Progenitor cell of endocrine pancreas (in vitro differentiated cells): ENCODE data around the gene ADTRP. TPM values are rescaled to one million over a fixed set of nuclear protein-coding genes. Genes with fewer than 3 reads are reported as not detected.

Experiments used
- DNase-seq: peaks from one replicate; pipeline ENCODE4 v3.0.0; 2021; ENCODE audit warnings: low spot score; ENCODE audit not compliant: unreplicated experiment
- H3K27ac Mint-ChIP-seq: 2 replicates; pipeline ENCODE4 v1.8.0; 2021; ENCODE audit warnings: mild to moderate bottlenecking, moderate library complexity, mixed read lengths
- H3K27me3 Mint-ChIP-seq: 2 replicates; pipeline ENCODE4 v1.8.0; 2021; ENCODE audit warnings: mixed read lengths
- H3K36me3 Mint-ChIP-seq: 2 replicates; pipeline ENCODE4 v1.8.0; 2022; ENCODE audit warnings: mixed read lengths; ENCODE audit not compliant: insufficient read depth
- H3K4me1 Mint-ChIP-seq: 2 replicates; pipeline ENCODE4 v1.8.0; 2021; ENCODE audit warnings: low read depth, mixed read lengths
- H3K4me3 Mint-ChIP-seq: 2 replicates; pipeline ENCODE4 v1.8.0; 2021; ENCODE audit warnings: low read depth, mild to moderate bottlenecking, moderate library complexity, mixed read lengths
- H3K9me3 Mint-ChIP-seq: 2 replicates; pipeline ENCODE4 v1.8.0; 2021; ENCODE audit warnings: low read depth, mixed read lengths
- long read RNA-seq: library from polyadenylated mRNA; unstranded; transcript quantifications from one replicate; pipeline ENCODE4 v2.0.0, GENCODE V29; 2020
- total RNA-seq: library from RNA; stranded (reverse); gene quantifications from 2 replicates; pipeline ENCODE4 v1.2.1, GENCODE V29; 2021
- TF ChIP-seq, protein P1 (sequence below): fragments of 200-600 bp; sonication (generic); IDR thresholded peaks from one replicate; pipeline ENCODE4 v1.5.0; 2021; ENCODE audit warnings: antibody characterized with exemption, mild to moderate bottlenecking; ENCODE audit not compliant: unreplicated experiment

The ADTRP gene, protein sequence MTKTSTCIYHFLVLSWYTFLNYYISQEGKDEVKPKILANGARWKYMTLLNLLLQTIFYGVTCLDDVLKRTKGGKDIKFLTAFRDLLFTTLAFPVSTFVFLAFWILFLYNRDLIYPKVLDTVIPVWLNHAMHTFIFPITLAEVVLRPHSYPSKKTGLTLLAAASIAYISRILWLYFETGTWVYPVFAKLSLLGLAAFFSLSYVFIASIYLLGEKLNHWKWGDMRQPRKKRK
- total RNA-seq: not detected in 2 replicates
- long read RNA-seq: 0 reads

GRCh38 chr6:11778648-11779328, at the start of gene ADTRP:
Gene ADTRP, minus strand, starts transcription at chr6:11778803. Its CDS starts 44 bp downstream, at chr6:11778759.
- Mint-ChIP-seq H3K27me3 (no peaks in the 10 kb centered on the region), H3K4me3 (no peak within 1 kb of the TSS), H3K4me1 (peaks cover 5% of the 10 kb centered on the region), H3K27ac (no peak within 1 kb of the TSS), H3K9me3 (no peaks in the 10 kb centered on the region), H3K36me3 (no peaks in the 10 kb centered on the region)
- TF ChIP-seq, protein P1, sequence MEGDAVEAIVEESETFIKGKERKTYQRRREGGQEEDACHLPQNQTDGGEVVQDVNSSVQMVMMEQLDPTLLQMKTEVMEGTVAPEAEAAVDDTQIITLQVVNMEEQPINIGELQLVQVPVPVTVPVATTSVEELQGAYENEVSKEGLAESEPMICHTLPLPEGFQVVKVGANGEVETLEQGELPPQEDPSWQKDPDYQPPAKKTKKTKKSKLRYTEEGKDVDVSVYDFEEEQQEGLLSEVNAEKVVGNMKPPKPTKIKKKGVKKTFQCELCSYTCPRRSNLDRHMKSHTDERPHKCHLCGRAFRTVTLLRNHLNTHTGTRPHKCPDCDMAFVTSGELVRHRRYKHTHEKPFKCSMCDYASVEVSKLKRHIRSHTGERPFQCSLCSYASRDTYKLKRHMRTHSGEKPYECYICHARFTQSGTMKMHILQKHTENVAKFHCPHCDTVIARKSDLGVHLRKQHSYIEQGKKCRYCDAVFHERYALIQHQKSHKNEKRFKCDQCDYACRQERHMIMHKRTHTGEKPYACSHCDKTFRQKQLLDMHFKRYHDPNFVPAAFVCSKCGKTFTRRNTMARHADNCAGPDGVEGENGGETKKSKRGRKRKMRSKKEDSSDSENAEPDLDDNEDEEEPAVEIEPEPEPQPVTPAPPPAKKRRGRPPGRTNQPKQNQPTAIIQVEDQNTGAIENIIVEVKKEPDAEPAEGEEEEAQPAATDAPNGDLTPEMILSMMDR: no peak
- DNase-seq: no peak

DNA sequence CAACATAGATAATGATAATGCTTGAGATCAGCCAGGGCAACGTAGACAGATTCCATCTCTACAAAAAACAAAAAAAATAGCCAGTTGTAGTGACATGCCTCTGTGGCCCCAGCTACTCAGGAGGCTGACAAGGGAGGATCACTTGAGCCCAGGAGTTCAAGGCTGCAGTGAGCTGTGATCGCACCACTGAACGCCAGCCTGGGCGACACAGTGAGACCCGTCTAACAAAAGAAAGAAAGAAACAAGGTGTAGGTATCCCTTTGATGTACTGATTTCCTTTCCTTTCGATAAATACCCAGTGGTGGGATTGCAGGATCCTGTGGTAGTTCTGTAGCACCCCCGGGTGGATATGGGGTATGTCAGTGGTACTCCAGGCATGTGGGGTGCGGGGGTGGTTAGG, 48.2 kb upstream of the ADTRP start:
- H3K27ac Mint-ChIP-seq: no peak overlapping the region
- peaks cover 4% of the 10 kb centered on the region for H3K27me3 Mint-ChIP-seq
- no peaks in the 10 kb centered on the region for H3K36me3 Mint-ChIP-seq
- no peak for DNase-seq
- peaks cover 10% of the 10 kb centered on the region for H3K4me1 Mint-ChIP-seq
- TF ChIP-seq, protein P1: no peak
- H3K4me3 Mint-ChIP-seq: no peak overlapping the region
- H3K9me3 Mint-ChIP-seq: no peaks in the 10 kb centered on the region

- no peaks in the 10 kb centered on the region for H3K9me3 Mint-ChIP-seq
- H3K27ac Mint-ChIP-seq: no peak overlapping the region
- H3K27me3 Mint-ChIP-seq: no peaks in the 10 kb centered on the region
- no peak for DNase-seq
- H3K36me3 Mint-ChIP-seq: no peaks in the 10 kb centered on the region
- no peak overlapping the region for H3K4me3 Mint-ChIP-seq
- H3K4me1 Mint-ChIP-seq: peaks cover 10% of the 10 kb centered on the region
- TF ChIP-seq, protein P1: no peak
Observed at GRCh38 chr6:11824986-11825385, 46.4 kb upstream of the ADTRP start.

DNA sequence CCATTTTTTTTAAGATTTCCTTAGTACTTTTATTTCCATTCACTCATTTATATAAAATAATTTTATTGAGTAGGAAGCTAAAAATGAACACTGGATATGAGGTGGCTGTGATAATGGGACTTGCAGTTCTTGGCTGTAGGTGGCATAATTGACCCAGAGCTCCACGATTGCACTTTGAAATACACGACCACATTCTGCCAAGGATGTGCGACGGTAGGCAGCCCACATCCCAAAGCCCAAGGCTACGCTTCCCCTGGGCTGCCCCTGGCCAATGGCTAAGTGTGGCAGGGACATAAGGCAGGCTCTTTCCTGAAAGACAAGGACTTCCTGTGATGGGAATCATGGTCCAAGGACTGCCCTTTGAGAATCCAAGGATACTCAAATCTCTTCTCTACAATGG, 43.7 kb upstream of the ADTRP start:
- H3K4me3 Mint-ChIP-seq: no peak overlapping the region
- H3K27ac Mint-ChIP-seq: no peak overlapping the region
- no peaks in the 10 kb centered on the region for H3K9me3 Mint-ChIP-seq

DNA sequence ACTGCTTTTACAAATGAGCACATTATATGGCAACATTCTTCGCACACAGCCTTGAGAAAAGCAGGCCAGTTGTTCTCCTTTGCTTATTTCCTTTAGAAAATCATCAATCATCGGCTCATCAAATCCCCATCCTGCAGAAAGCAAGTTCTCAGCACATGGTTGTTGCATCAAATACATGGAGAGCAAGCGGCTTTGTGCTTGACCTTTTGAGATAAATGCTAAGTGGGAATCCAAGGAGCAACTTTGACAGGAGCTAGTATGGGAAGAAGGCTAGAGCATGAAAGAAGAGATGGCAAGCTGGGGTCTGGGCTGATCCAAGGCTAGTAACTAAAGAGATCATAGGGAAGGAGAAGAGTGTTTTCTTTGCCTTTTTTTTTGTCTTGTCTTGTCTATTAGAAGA, 43.2 kb upstream of the ADTRP start:
- Mint-ChIP-seq H3K4me3 (no peak overlapping the region), H3K27me3 (no peaks in the 10 kb centered on the region), H3K36me3 (no peaks in the 10 kb centered on the region), H3K27ac (no peak overlapping the region), H3K9me3 (no peaks in the 10 kb centered on the region), H3K4me1 (peaks cover 4% of the 10 kb centered on the region)
- TF ChIP-seq, protein P1: no peak
- no peak for DNase-seq

More for the DNA sequence above, 43.7 kb upstream of the ADTRP start:
- TF ChIP-seq, protein P1: no peak
- Mint-ChIP-seq H3K27me3 (no peaks in the 10 kb centered on the region), H3K36me3 (no peaks in the 10 kb centered on the region), H3K4me1 (peaks cover 4% of the 10 kb centered on the region)
- no peak for DNase-seq
